IPS-11a (cell line): ENCODE data around the gene SLC6A15.

ENCODE experiments used
- H3K4me3 ChIP-seq: one replicate; pipeline ENCODE4 v1.5.1; 2013; ENCODE audit warnings: low read depth, low read length, control low read depth

Gene SLC6A15

GRCh38 chr12:84810611-84811010 is 102.0 kb downstream of the SLC6A15 start:
- no peak overlapping the region for H3K4me3 ChIP-seq
